Heart left ventricle (tissue), 13 donors: ENCODE measurements around the gene PTPN13.

Experiments
- CTCF ChIP-seq, 12 donors: fragments of 200-600 bp; sonication (generic) in 4 of 12; IDR thresholded peaks; one replicate each; pipeline versions ENCODE4 v1.5.0 to v1.8.0; 2018 to 2022; ENCODE audit warnings: antibody characterized with exemption in 12 of 12, mild to moderate bottlenecking in 5 of 12
- POLR2A ChIP-seq, 2 donors: fragments of 450-650 bp; IDR thresholded peaks; one replicate each; pipeline ENCODE4 v1.6.1; 2017; ENCODE audit warnings: antibody characterized with exemption in 2 of 2, mild to moderate bottlenecking in 2 of 2, moderate library complexity in 2 of 2
- donor health status: ischemic (EF 13 %, LVEDD 7.1; RV severe dilation, severe dysfunction).
- donor health status: DM: no; HTN: yes; CAD: no.
- donor health status: DM: no; HTN: no; CAD: no.
- donor health status: ischemic (EF 25% LVEDD 6.9; RV normal size, moderate dysfunction).
- donor health status: ischemic (EF 25% LVEDD 5.7; RV mildly dilated, moderate dysfunction).
- donor health status: ischemic (EF 35%, LVEDD 5.7; RV mildly dilated, moderate dysfunction).
- donor health status: nonischemic (EF 11% LVEDD 7.7; RV severe dilation, severe dysfunction).
- donor health status: DM: yes; HTN: yes; CAD: no.
- donor health status: PGD.
- donor health status: ischemic (EF 29% LVEDD 5.4; RV normal size, mild dysfunction).
- donor health status: nonischemic (EF 23%, LVEDD 6.1; RV moderate dilation, normal function).

DNA sequence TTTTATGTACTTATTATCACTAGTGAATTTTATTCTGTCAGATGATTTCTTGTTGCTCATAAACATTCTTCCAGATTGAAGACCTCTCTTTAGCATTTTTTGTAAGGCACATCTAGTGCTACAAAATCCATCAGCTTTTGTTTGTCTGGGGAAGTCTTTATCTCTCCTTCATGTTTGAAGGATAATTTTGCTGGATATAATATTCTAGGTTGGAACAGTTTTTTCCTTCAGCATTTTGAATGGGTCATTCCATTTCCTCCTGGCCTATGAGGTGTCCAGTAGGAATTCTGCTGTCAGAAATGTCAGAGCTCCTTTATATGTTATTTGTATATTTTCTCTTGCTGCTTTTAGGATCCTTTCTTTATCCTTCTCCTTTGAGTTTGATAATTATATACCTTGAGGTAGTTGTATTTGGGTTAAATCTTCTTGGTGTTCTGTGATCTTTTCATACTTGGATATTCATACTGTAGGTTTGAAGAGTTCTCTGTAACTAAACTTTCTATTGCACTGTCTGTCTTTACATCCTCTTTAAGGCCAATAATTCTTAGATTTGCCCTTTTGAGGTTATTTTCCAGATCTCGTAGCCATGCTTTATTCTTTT lies 58.3 kb downstream of the PTPN13 start:
- TF ChIP-seq CTCF (IDR thresholded peaks at IDR 0.05) (no peak), POLR2A (IDR thresholded peaks at IDR 0.05) (no peak)
